Liver (tissue), 9 donors: ENCODE measurements around the gene FRMPD1. TPM values are rescaled to one million over a fixed set of nuclear protein-coding genes. Genes with fewer than 3 reads are reported as not detected.

Experiments used
- DNase-seq: peaks from one replicate; pipeline ENCODE4 v3.0.0-alpha.2; 2017; ENCODE audit warnings: low spot score
- H3K27ac ChIP-seq, 2 donors: one replicate each; pipeline ENCODE4 v1.7.0; 2013; ENCODE audit warnings: inconsistent platforms in 2 of 2, low read length in 2 of 2, control low read depth in 1 of 2, low read depth in 1 of 2, mild to moderate bottlenecking in 1 of 2
- H3K27me3 ChIP-seq, 4 donors: one replicate each; pipeline versions ENCODE4 v1.6.1 to v1.7.0; 2013; ENCODE audit warnings: low read length in 3 of 4, inconsistent platforms in 1 of 4, mild to moderate bottlenecking in 1 of 4, moderate library complexity in 1 of 4; ENCODE audit not compliant: control insufficient read depth in 4 of 4, insufficient read depth in 4 of 4
- H3K36me3 ChIP-seq, 4 donors: one replicate each; pipeline versions ENCODE4 v1.6.1 to v1.7.0; 2013; ENCODE audit warnings: low read length in 3 of 4, mild to moderate bottlenecking in 3 of 4, low read depth in 1 of 4, moderate library complexity in 1 of 4; ENCODE audit not compliant: control insufficient read depth in 4 of 4, insufficient read depth in 3 of 4
- H3K4me1 ChIP-seq, 4 donors: one replicate each; pipeline versions ENCODE4 v1.6.1 to v1.7.0; 2013; ENCODE audit warnings: low read length in 3 of 4, mild to moderate bottlenecking in 3 of 4, moderate library complexity in 1 of 4; ENCODE audit not compliant: control insufficient read depth in 4 of 4, insufficient read depth in 4 of 4
- H3K4me3 ChIP-seq, 3 donors: one replicate each; pipeline versions ENCODE4 v1.6.1 to v1.7.0; 2013; ENCODE audit warnings: low read length in 3 of 3, control low read depth in 1 of 3, low read depth in 1 of 3, mild to moderate bottlenecking in 1 of 3
- H3K9ac ChIP-seq, 2 donors: one replicate each; pipeline ENCODE4 v1.7.0; 2013; ENCODE audit warnings: low read length in 2 of 2, mild to moderate bottlenecking in 2 of 2, moderate library complexity in 2 of 2, control low read depth in 1 of 2, low read depth in 1 of 2
- H3K9me3 ChIP-seq, 4 donors: one replicate each; pipeline versions ENCODE4 v1.6.1 to v1.7.0; 2013; ENCODE audit warnings: low read length in 3 of 4; ENCODE audit not compliant: control insufficient read depth in 4 of 4
- ATF3 ChIP-seq: IDR thresholded peaks from 2 replicates; pipeline ENCODE4 v1.6.1; 2016; ENCODE audit warnings: antibody characterized with exemption
- CTCF ChIP-seq: fragments of 150-350 bp; IDR thresholded peaks from 2 replicates; pipeline ENCODE4 v1.5.1; 2017; ENCODE audit warnings: improper control_type of control experiment, low read depth, low read length; ENCODE audit not compliant: missing input control
- FOXA2 ChIP-seq: IDR thresholded peaks from 2 replicates; pipeline ENCODE4 v1.6.1; 2016; ENCODE audit warnings: antibody characterized with exemption
- GABPA ChIP-seq, 2 donors: IDR thresholded peaks in 1 of 2; conservative IDR thresholded peaks in 1 of 2; 2 replicates each; pipeline ENCODE4 v1.6.1; 2016; ENCODE audit warnings: antibody characterized with exemption in 2 of 2, mild to moderate bottlenecking in 1 of 2, moderate library complexity in 1 of 2
- HNF4A ChIP-seq, 2 donors: conservative IDR thresholded peaks; 2 replicates each; pipeline ENCODE4 v1.6.1; 2016; ENCODE audit warnings: antibody characterized with exemption in 2 of 2, mild to moderate bottlenecking in 2 of 2
- HNF4G ChIP-seq: IDR thresholded peaks from 2 replicates; pipeline ENCODE4 v1.6.1; 2016; ENCODE audit warnings: antibody characterized with exemption
- JUND ChIP-seq, 2 donors: IDR thresholded peaks; 2 replicates each; pipeline ENCODE4 v1.6.1; 2016; ENCODE audit warnings: antibody characterized with exemption in 2 of 2
- MAX ChIP-seq: IDR thresholded peaks from 2 replicates; pipeline ENCODE4 v1.6.1; 2016; ENCODE audit warnings: antibody characterized with exemption
- RAD21 ChIP-seq, 2 donors: IDR thresholded peaks; 2 replicates each; pipeline ENCODE4 v1.6.1; 2016; ENCODE audit warnings: antibody characterized with exemption in 2 of 2, mild to moderate bottlenecking in 2 of 2
- RXRA ChIP-seq, 2 donors: IDR thresholded peaks; 2 replicates each; pipeline ENCODE4 v1.6.1; 2017 to 2018; ENCODE audit warnings: antibody characterized with exemption in 2 of 2, mild to moderate bottlenecking in 1 of 2
- TAF1 ChIP-seq: conservative IDR thresholded peaks from 2 replicates; pipeline ENCODE4 v1.6.1; 2016; ENCODE audit warnings: antibody characterized with exemption, mild to moderate bottlenecking
- YY1 ChIP-seq: IDR thresholded peaks from 2 replicates; pipeline ENCODE4 v1.6.1; 2016; ENCODE audit warnings: antibody characterized with exemption, mild to moderate bottlenecking
- ZBTB33 ChIP-seq: IDR thresholded peaks from 2 replicates; pipeline ENCODE4 v1.6.1; 2016; ENCODE audit warnings: antibody characterized with exemption
- WGBS: extraction: QIAGEN DNeasy Blood & Tissue Kit; methylation state at CpG from one replicate; pipeline ENCODE4 v1.1.7; 2013; 5-methylcytosine and 5-hydroxymethylcytosine counted together
- polyA plus RNA-seq, 2 donors: library from polyadenylated mRNA; stranded (reverse) in 1 of 2; unstranded in 1 of 2; fragments of 200-250 nt in 1 of 2; fragments of >200 nt in 1 of 2; fragmentation: Nextera tagmentation in 1 of 2; extraction: Ambion mirVana in 1 of 2; gene quantifications; one replicate each; pipeline versions ENCODE4 v1.2.1 to v1.2.3, GENCODE V29; 2013 to 2015
- total RNA-seq, 2 donors: library from RNA; depleted of rRNA; stranded (reverse); fragments of >200 nt; gene quantifications; one replicate each; pipeline ENCODE4 v1.2.3, GENCODE V29; 2014
- donor health status: healthy.
- donor health status: healthy.
- donor health status: healthy.
- donor health status: healthy.
- donor health status: healthy.

Gene FRMPD1
- total and polyA plus RNA-seq, 4 donors = 0.06 to 1.8 (median 0.17) TPM

- no peaks in the 10 kb centered on the region for H3K36me3 ChIP-seq
- H3K4me1 ChIP-seq = peaks cover 2 to 9% (median 6%) of the 10 kb centered on the region in 4 donors
- peaks cover 0 to 7% (median 0%) of the 10 kb centered on the region in 4 donors for H3K27me3 ChIP-seq
- H3K9ac ChIP-seq = no peak overlapping the region
- TF ChIP-seq JUND (IDR thresholded peaks at IDR 0.05) (no peak), GABPA (IDR thresholded peaks at IDR 0.05 in 1 of 2, conservative IDR thresholded peaks at IDR 0.05 in 1 of 2) (no peak), HNF4G (no peak), FOXA2 (no peak), TAF1 (no peak), ATF3 (no peak), RAD21 (IDR thresholded peaks at IDR 0.05) (no peak), CTCF (no peak), RXRA (IDR thresholded peaks at IDR 0.05) (no peak), YY1 (no peak), MAX (no peak), ZBTB33 (no peak), HNF4A (conservative IDR thresholded peaks at IDR 0.05) (no peak)
- H3K9me3 ChIP-seq = no peaks in the 10 kb centered on the region
- no peak overlapping the region for H3K4me3 ChIP-seq
- DNase-seq = no peak
- 86% methylated on average over 2 of the region's 2 CpGs for WGBS
- H3K27ac ChIP-seq = no peak overlapping the region
Observed at GRCh38 chr9:37653385-37653784, 2.6 kb downstream of the FRMPD1 start.

- TF ChIP-seq HNF4G (no peak), CTCF (no peak)
- Histone ChIP-seq H3K9me3 (no peaks in the 10 kb centered on the region), H3K36me3 (no peaks in the 10 kb centered on the region), H3K27me3 (peaks cover 0 to 2% (median 0%) of the 10 kb centered on the region in 4 donors), H3K4me3 (no peak overlapping the region), H3K9ac (no peak overlapping the region), H3K4me1 (no peaks in the 10 kb centered on the region), H3K27ac (no peak overlapping the region)
- DNase-seq = no peak
- WGBS = 73% methylated on average over 1 of the region's 1 CpG
Observed at GRCh38 chr9:37656936-37657335, 6.2 kb downstream of the FRMPD1 start.
